ENCODE measurements around the gene MRPL52.
A peak's percentile ranks its signal among the peaks of the same experiment; 100 is the strongest.

GRCh38 chr14:22870811-22871223 is 41.1 kb downstream of the MRPL52 start:
- TF ChIP-seq CTCF (IDR thresholded peaks at IDR 0.05; ENCODE audit: insufficient read depth, low read length): no peak
- peak; percentile 18 for TF ChIP-seq REST (IDR thresholded peaks at IDR 0.05; ENCODE audit: insufficient replicate concordance, low read depth)
- no peak for TF ChIP-seq POLR2AphosphoS5 (IDR thresholded peaks at IDR 0.05; ENCODE audit: low read depth)
- peak; percentile 86 for TF ChIP-seq SPI1 (IDR thresholded peaks at IDR 0.05; ENCODE audit: borderline replicate concordance, low read depth)
- TF ChIP-seq GABPA (IDR thresholded peaks at IDR 0.05; ENCODE audit: low read depth): peak; percentile 47; the same call in 1 of the 2 replicates
